Inflammatory macrophage treated with lipopolysaccharide for 4 hours (primary cell): Measurements from ENCODE around the gene YRDC.
"Not testable (repeated sequence)": the region's sequence is repeated elsewhere in the genome, so short reads cannot be mapped to it uniquely, and the experiment has no call there.

ENCODE experiments used
- DNase-seq: peaks from one replicate; pipeline ENCODE4 v3.0.0-alpha.2; 2020

Gene YRDC

DNA sequence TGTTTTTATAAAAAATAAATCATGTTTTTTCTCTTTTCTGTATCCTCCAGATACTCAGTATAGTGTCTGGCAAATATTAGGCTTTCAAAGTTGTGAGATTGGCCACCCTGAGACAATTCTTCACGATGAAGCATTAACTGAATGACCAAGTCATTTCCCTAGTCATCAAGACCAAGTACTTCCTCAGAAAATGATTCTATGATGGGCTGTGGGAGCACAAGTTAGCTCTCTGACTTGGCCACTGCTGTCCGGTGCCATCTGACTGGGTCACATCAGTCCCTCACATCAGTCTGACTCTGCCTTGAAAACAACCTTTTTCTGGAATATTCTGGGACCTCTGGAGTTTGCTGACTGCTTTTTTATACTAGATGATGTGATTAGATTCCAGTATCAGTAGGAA lies 13.5 kb upstream of the YRDC start:
- peak; percentile 57 for DNase-seq

DNA sequence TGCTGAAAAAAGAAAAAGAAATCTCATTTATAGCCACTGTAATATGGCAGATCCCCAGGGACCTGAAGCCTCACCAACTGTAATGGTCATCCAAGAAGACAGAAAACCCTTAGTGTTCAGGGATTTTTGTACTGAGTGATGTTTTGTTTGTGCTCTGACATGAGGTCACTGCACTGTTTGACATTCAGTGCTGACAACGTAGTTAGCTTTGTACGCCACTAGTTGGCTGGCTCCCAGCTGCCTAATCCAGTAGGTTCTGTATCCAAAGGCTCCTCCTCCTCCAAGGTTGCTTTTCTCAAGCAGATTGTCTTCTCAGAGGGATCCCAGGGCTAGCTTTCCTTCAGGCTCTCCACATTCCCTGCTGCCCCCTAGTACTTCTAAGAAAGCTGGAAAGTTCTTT lies 9.5 kb upstream of the YRDC start:
- no peak for DNase-seq

DNA sequence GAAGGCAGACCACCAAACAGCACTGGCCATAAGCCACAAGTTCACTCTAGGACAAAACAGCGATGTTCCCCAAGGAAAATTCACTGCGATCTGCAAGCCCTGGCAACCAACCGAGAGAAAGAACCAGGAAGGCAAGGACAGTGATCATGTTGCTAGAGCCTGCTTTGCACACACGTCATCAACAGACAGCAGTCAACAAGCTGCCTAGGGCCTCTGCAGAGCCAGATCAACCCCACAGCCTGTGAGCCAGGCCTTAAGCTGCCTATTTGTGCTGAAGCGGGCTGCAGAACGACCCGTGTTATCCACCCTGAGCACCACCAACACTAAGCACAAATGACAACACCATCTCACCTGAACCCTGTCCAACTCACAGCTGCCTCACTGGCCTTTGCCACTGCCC lies 6.2 kb upstream of the YRDC start:
- no peak for DNase-seq

DNA sequence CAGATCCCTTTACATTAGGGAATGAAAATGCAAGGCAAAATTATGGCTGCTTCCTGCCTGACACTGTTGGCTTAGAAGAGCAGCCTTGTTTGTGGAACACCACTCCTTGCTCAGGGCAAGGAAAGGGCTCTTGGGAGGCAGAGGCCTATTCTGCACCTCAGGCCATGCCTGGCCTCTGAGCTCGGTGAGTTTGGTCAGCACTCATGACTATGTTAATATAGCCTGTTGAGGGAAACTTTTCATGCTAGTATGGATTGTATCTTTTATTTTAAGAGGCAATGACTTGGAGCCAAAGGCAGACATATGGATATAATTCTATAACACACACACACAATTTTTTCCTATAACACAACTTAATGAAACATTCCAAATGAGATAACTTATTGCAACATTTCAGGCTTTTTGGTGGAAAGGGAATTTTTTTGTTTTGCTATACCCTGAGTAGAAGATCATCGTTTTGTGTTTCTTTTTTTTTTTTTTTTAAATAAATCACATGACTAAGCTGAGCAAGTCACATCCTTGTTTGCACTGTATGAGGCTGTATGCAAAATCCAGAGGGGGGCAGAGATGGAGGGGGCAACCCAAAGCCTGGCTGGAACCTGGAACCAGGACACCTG lies 5.6 kb upstream of the YRDC start:
- no peak for DNase-seq

DNA sequence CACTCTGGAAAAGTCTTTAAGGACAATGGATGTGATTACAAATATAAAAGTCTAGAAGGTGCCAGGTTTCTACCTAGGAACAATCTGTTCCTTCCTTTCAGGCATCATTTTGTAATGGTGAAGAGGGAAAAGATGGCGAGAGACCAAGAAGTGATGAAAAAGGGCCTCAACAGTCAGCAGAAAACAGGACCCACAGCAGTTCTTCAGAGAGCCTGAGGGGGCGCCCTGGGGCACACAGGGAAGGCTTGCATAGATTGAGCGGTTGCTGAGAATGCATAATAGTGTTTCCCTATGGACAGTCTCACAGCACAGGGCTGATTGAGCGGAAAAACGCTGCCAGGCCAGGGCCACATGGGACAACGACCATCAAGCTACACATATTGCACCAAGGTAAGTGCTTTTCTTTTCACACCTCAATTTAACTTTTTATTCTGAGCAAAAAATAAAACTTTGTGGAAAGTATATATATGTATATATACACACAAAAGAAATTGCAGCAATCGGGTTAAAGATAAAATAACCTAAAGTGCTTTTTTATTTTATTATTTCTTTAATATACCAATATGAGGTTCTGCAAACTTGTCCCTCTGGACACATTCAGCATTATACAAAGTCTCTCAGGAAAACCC lies 3.1 kb upstream of the YRDC start:
- peak; percentile 79 for DNase-seq

DNA sequence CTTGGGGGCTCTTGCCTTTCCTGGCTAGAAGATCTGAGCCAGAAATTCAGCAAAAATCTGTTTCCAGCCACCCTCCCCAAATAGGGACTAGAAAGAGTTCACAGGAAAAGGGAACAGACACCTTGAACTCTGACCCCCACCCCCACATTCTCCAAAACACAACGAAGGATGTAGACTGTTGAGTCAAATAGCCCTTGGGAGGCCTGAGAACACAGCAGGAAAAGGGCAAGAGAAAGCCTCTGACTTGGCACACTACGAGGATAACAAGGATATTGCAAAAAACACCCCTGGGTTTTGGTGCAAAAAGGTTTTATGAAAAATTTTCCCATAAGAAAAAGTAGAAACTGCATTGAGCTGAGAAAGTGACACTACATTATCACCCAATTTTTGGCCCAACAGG lies 1.9 kb upstream of the YRDC start:
- peak; percentile 41 for DNase-seq

DNA sequence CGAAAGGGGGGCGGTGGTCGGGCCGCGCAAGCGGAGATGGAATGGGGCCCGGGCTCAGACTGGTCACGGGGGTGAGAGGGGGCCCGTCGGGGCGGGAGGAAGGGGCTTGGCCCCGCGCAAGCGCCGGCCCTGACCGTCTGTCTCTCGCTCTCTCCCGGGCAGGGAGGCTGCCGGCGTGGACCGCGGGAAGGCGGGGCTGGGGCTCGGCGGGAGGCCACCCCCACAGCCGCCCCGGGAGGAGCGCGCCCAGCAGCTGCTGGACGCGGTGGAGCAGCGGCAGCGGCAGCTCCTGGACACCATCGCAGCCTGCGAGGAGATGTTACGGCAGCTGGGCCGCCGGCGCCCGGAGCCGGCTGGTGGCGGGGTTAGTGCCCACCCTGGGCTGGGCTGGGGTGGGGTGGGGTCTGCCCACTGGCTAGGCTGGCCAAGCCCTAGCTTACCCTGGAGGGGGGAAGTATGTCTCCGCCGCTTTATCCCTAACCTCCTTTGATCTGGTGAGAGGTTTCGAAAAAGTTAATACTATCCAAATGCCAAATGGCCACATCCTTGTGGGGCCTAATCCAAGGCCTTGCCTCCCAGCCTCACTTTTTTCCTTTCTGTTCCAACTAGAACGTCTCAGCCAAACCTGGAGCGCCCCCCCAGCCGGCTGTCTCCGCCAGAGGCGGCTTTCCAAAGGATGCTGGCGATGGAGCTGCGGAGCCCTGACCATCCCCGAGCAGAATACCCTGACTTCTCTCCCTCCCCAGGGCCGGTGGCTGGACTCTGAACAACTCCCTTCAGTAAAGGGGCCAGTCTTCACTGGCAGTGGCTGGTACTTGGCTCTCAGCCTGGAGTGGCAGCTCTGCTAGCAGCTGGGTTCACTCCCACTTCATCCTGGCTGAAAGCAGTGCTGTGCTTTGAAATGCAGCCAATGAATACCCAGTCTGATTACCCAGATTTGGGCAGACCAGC lies 636 bp upstream of the YRDC start:
- peak; percentile 70 for DNase-seq

DNA sequence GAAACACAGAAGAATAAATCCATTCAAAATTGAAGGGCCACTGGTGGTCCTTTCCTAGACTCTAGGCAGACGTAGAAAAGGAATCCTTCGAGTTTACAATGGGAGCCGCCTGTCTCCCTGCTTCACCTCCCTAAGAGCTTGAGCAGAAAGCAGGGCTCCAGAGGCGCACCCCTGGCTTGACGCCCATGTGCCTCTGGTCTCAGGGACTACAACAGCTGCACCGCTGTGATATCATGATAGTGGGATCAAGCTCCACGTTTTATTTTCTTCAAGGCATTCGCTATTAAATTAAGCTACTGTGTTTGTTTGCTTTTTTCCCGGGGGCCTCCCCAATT lies 821 bp downstream of the YRDC start:
- DNase-seq: no peak

DNA sequence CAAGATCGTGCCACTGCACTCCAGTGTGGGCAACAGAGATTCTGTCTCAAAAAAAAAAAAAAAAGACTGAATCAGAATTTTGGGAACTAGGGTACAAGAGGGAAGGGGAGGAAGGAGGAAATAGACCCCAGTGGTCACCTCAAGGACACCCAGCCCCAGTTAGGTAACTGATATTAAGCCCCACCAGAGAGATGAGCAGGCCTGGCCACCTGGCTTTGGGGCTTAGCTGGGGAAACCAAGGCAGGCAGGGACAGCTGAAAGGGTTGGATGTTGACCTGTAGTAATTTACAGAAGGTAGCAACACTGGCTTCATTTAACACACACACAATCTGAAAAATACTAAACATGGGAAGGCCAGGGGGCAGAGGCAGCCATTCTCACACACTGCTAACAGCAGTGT lies 5.6 kb downstream of the YRDC start:
- no peak for DNase-seq

DNA sequence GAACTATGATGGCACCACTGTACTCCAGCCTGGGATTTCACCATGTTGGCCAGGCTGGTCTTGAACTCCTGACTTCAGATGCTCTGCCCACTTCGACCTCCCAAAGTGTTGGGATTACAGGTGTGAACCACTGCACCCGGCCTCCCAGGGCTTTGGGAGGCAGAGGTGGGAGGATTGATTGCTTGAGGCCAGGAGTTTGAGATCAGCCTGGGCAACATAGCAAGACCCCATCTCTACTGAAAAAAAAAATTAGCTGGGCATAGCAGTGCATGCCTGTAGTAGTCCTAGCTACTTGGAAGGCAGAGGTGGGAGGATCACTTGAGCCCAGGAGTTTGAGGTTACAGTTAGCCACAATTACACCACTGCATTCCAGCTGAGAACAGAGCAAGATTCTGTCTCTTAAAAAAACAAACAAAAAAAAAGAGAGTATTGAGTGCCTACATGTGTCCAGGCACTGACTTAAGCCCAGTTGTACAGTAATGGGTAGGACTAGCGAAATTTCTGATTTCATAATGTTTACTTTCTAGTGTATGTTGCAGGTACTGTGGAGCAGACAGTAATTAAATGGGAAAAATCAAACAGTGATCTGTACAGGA lies 10.2 kb downstream of the YRDC start:
- DNase-seq: no peak

DNA sequence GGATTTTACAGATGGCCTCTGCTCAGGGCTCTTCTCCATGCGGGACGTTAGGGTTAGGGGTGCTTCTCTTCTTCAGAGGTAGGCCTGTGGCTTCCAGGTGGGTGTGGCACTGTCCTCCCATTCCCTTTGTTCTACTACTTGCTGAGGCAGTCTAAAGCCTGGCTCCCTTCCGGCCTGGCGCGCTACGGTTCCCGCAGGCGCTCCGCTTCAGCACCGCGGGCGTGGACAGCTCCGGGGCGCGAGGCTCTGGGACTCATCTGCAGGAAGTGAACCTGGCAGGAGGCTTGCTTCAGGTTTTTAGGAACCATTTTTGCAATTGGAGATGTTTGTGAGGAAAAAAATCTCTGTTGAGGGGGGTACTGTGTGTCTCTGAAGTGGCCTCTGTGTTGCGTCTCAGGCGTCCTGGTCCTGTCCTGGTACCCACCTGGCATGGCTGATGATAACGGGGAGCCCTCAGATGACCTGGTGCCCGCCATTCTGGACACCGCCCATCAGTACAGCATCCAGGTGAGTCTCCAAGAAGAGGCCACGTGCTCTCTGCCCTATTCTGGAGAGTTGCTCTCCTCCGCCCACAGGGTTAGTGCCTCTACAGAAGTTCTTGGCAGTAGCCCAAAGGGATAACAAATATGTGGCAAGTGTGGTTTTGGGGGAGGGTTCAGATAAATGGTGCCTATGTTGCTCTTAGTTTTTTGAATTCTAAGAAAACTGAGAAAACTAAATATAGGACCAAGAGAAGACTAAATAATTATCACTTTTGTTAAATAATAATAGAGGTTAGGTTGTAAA lies 12.5 kb downstream of the YRDC start:
- peak; percentile 44 for DNase-seq

DNA sequence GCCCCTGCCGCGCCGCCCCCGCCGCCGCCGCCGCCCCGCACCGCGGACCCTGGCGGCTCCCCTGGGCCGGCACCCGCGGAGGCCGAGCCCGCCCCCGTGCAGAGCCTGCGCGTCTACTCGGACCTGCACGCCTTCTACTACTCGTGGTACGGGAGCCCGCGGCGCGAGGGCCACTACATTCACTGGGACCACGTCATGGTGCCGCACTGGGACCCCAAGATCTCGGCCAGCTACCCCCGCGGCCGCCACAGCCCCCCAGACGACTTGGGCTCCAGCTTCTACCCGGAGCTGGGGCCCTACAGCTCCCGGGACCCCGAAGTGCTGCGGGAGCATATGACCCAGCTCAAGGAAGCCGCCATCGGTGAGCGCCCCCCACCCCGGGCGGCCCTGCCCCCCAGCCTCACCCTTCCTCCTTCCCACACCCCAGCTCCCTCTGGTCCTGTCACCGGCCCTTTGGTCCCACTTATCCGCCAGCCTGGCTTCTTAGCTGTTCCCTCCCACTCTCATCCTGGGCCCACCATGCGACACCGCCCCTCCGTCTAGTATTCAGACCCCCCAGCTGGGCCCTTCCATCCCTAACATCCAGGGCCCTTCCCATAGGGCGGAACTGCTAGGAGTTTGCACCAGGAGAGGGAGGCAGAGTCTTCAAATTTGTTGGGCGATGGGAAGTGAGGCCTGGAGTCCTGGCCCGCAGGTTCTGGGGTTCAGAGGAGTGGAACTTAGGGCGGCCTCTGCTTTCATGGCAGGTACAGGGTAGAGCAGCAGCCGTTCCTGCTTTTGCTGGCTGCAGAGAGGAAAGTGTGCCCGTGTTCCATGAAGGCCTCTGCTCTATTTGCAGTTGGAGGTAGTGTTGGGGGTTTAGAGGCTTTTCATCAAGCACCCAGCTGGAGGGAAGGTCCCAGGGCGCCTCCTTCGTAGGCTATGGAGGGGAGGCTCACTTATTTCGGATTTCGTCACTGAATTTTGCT lies 13.4 kb downstream of the YRDC start:
- no peak for DNase-seq

DNA sequence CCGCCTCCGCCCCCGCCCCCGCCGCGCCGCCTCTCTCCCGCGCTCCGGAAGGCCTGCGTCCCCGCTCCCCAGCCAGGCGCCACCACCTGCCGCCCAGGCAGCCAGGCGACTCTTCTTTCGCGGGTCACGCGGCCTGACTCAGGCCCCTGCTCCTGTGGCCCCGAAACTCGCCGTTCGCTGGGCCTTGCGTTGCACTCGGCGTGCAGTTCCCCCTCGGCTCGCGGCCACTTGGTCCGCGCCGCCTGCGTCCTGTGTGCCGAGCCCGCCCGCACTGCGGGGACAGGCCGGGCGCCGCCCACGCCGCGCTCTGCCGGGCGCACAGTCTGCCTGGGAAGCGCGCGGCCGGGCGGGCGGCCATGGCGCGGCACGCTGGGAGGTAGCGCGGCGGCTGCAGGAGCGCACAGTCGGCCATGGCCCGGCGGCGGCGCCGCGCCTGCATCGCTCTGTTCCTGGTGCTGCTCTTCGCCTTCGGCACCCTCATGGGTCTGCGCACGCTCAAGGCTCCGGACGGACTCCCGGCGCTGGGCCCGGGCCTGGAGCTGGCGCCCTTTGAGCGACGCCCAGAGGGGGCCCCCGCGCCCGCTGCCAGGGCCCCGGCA lies 14.1 kb downstream of the YRDC start, which contains the start of gene MANEAL:
TSS of gene MANEAL (plus strand) at position 75 of the 599 bp plus-strand sequence. CDS start at position 411, 336 bp downstream.
- DNase-seq: peak; percentile 67

DNA sequence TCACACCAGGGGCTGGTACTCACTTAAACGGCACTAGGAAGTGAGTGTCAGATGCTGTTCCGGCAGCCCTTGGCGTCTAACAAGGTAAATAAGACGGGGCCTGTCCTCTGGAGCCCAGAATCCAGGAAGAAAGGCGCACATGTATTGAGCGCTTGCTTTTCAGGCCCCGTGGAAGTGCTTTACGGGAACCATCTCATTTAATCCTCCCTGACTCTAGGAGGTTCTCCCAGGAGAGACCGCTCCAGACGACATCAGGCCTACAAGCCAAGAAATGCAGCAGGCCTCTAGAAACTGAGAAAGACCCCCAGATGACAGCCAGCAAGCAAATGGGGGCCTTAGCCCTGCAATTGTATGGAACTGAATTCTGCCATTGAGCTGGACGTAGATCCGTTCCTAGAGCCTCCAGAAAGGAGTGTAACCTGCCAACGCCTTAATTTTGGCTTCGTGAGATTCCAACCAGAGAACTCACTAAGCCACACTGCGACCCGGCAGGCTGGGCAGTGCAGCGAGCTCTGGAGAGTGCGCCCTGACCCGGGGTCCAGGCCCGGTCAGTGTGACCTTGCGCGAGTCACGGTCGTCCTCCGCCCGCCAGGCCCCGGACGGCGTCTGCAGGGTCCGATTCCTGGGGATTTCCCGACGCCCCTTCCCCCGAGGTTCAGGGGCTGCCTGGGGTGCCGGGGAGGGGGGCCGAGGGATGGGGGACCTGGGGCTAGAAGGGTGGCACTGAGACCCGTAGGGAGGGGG lies 14.9 kb downstream of the YRDC start:
- DNase-seq: no peak

DNA sequence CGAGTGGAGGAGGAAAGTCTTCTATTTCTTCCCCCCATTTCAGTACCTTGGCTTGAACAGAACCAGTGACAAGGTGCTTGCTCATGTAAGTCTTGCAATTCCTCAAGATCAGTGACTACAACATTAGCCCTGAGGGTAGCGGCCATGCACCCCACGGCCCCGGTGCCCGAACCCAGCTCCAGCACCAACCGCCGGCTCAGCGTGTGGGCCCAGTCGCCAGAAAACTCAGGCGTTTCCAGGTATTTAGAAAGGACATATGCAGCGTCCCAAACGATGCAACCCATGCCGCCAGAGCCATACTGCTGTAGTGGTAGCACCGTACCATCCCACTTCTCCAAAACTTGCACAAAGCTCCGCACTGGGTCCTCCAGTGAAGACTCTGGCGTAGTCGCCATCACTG lies 25.5 kb downstream of the YRDC start:
- no peak for DNase-seq

DNA sequence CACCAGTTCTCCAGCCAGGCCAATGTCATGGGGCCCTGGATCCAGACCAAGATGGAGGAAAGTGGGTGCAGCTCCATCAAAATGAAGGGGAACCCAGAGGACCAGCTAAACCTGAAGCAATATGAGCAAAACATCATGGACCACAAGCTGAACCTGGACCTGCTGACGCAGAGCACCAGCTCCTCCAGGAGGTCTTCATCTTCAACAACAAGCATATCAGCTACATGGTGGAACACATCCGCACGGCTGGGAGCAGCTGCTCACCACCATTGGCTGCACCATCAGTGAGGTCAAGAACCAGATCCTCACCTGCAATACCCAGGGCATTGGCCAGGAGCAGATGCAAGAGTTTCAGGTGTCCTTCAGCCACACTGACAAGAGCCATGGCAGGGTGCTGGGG lies 29.4 kb downstream of the YRDC start:
- DNase-seq: no peak

DNA sequence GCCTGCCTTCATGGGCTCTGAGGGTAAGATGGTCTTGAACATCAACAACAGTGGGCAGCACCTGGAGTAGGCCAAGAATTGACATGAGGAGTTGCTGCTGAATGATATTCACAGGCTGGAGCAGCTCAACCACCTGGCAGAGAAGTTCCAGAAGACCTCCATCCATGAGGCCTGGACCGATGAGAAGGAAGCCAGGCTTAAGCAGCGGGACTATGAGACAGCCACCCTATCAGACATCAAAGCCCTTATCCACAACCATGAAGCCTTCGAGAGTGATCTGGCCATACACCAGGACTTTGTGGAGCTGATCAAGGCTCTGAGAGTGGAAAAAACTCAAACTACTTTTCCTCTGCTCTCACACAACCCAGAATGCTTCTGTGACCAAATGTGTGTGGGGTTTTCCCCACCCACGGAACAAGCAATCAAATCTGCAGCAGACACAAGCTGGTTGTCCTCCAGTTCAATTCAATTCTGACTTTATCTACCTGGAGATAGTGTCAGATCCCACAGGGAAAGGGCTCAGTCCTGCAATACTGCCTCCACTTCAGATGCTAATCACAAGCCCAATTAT lies 31.0 kb downstream of the YRDC start:
- DNase-seq: no peak

DNA sequence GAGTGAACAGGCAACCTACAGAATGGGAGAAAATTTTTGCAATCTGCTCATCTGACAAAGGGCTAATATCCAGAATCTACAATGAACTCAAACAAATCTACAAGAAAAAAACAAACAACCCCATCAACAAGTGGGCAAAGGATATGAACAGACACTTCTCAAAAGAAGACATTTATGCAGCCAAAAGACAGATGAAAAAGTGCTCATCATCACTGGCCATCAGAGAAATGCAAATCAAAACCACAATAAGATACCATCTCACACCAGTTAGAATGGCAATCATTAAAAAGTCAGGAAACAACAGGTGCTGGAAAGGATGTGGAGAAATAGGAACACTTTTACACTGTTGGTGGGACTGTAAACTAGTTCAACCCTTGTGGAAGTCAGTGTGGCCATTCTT lies 36.6 kb downstream of the YRDC start:
- DNase-seq: not testable (repeated sequence)

DNA sequence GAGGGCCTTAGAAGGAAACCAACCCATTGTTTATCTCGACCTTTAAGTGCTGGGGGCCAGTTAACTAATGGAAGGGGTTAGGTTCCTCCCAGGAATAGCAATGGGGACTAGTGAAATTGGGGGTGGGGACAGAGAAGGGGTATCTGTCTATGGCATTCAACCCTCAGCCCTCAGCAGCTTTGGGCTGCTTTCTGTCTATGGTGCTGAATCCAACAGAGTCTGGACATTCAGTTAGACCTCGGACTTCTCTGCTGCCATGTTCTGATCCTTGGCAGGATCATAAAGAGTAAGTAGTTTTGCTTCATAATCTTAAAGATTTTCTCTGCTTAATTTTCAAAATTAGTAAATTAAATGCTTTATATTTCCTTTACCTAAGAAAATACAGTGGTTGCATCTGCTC lies 40.5 kb downstream of the YRDC start:
- DNase-seq: no peak
